Activated naive CD4-positive, alpha-beta T cell treated with anti-CD3 and anti-CD28 coated beads, Interleukin-2, amount 50 U/mL, for 24 hours (primary cell): ENCODE measurements around the gene C17orf107.
A peak's percentile ranks its signal among the peaks of the same experiment; 100 is the strongest.
"Not testable (repeated sequence)": the region's sequence is repeated elsewhere in the genome, so short reads cannot be mapped to it uniquely, and the experiment has no call there.

Source experiments
- H3K27ac Mint-ChIP-seq: one replicate; pipeline ENCODE4 v1.8.0; 2021; ENCODE audit warnings: mild to moderate bottlenecking, mixed read lengths
- H3K27me3 Mint-ChIP-seq: one replicate; pipeline ENCODE4 v1.8.0; 2021; ENCODE audit warnings: mixed read lengths
- H3K36me3 Mint-ChIP-seq: one replicate; pipeline ENCODE4 v1.8.0; 2021; ENCODE audit warnings: mixed read lengths
- H3K4me1 Mint-ChIP-seq: one replicate; pipeline ENCODE4 v1.8.0; 2021; ENCODE audit warnings: mixed read lengths
- H3K4me3 Mint-ChIP-seq: one replicate; pipeline ENCODE4 v1.8.0; 2021; ENCODE audit warnings: mild to moderate bottlenecking, mixed read lengths
- H3K9me3 Mint-ChIP-seq: one replicate; pipeline ENCODE4 v1.8.0; 2021; ENCODE audit warnings: mixed read lengths

C17orf107 gene

GRCh38 chr17:4903051-4903818 is 3.9 kb downstream of the C17orf107 start, which contains the start of gene CHRNE:
Gene CHRNE, minus strand, starts transcription at chr17:4903098. Its CDS starts 35 bp downstream, at chr17:4903063.
- H3K27me3 Mint-ChIP-seq: no peaks in the 10 kb centered on the region
- H3K4me3 Mint-ChIP-seq: peak within 1 kb of the TSS; percentile 69
- peaks cover 31% of the 10 kb centered on the region for H3K4me1 Mint-ChIP-seq
- no peak within 1 kb of the TSS for H3K27ac Mint-ChIP-seq
- no peaks in the 10 kb centered on the region for H3K36me3 Mint-ChIP-seq
- no peaks in the 10 kb centered on the region for H3K9me3 Mint-ChIP-seq

GRCh38 chr17:4906642-4907041 is 7.3 kb downstream of the C17orf107 start:
- not testable (repeated sequence) for H3K9me3 Mint-ChIP-seq, H3K27ac Mint-ChIP-seq, H3K4me3 Mint-ChIP-seq, H3K27me3 Mint-ChIP-seq, H3K36me3 Mint-ChIP-seq
- peaks cover 18% of the 10 kb centered on the region for H3K4me1 Mint-ChIP-seq

- Mint-ChIP-seq H3K27ac (no peak overlapping the region), H3K4me3 (no peak overlapping the region), H3K9me3 (no peaks in the 10 kb centered on the region), H3K4me1 (peaks cover 5% of the 10 kb centered on the region), H3K36me3 (no peaks in the 10 kb centered on the region), H3K27me3 (no peaks in the 10 kb centered on the region)
These were observed 9.0 kb downstream of the C17orf107 start for GRCh38 chr17:4908301-4908700.

- no peak overlapping the region for H3K27ac Mint-ChIP-seq
- H3K36me3 Mint-ChIP-seq: no peaks in the 10 kb centered on the region
- H3K4me3 Mint-ChIP-seq: no peak overlapping the region
- no peaks in the 10 kb centered on the region for H3K4me1 Mint-ChIP-seq
- H3K9me3 Mint-ChIP-seq: no peaks in the 10 kb centered on the region
- H3K27me3 Mint-ChIP-seq: no peaks in the 10 kb centered on the region
These were observed 9.6 kb downstream of the C17orf107 start for GRCh38 chr17:4908711-4909496.

- no peak overlapping the region for H3K27ac Mint-ChIP-seq
- no peak overlapping the region for H3K4me3 Mint-ChIP-seq
- H3K9me3 Mint-ChIP-seq: no peaks in the 10 kb centered on the region
- no peaks in the 10 kb centered on the region for H3K4me1 Mint-ChIP-seq
- no peaks in the 10 kb centered on the region for H3K27me3 Mint-ChIP-seq
- H3K36me3 Mint-ChIP-seq: no peaks in the 10 kb centered on the region
These were observed 14.7 kb downstream of the C17orf107 start for GRCh38 chr17:4913994-4914393.

GRCh38 chr17:4914551-4914950 is 15.2 kb downstream of the C17orf107 start:
- H3K4me3 Mint-ChIP-seq, H3K27me3 Mint-ChIP-seq, H3K9me3 Mint-ChIP-seq, H3K36me3 Mint-ChIP-seq, H3K27ac Mint-ChIP-seq, H3K4me1 Mint-ChIP-seq: not testable (repeated sequence)

GRCh38 chr17:4919511-4920047 is 20.2 kb downstream of the C17orf107 start:
- no peak overlapping the region for H3K27ac Mint-ChIP-seq

GRCh38 chr17:4920351-4921048 is 21.2 kb downstream of the C17orf107 start:
- H3K4me1 Mint-ChIP-seq: no peaks in the 10 kb centered on the region
- H3K27ac Mint-ChIP-seq: no peak overlapping the region
- no peaks in the 10 kb centered on the region for H3K27me3 Mint-ChIP-seq
- no peaks in the 10 kb centered on the region for H3K9me3 Mint-ChIP-seq
- H3K4me3 Mint-ChIP-seq: no peak overlapping the region
- H3K36me3 Mint-ChIP-seq: no peaks in the 10 kb centered on the region

More at GRCh38 chr17:4919511-4920047, 20.2 kb downstream of the C17orf107 start:
- H3K4me3 Mint-ChIP-seq: no peak overlapping the region
- H3K9me3 Mint-ChIP-seq: no peaks in the 10 kb centered on the region
- H3K4me1 Mint-ChIP-seq: no peaks in the 10 kb centered on the region
- no peaks in the 10 kb centered on the region for H3K36me3 Mint-ChIP-seq
- H3K27me3 Mint-ChIP-seq: no peaks in the 10 kb centered on the region

GRCh38 chr17:4921320-4921719 is 22.0 kb downstream of the C17orf107 start:
- Mint-ChIP-seq H3K9me3 (no peaks in the 10 kb centered on the region), H3K36me3 (no peaks in the 10 kb centered on the region), H3K27me3 (no peaks in the 10 kb centered on the region), H3K4me1 (no peaks in the 10 kb centered on the region), H3K27ac (no peak overlapping the region), H3K4me3 (no peak overlapping the region)

GRCh38 chr17:4926577-4927335 is 27.4 kb downstream of the C17orf107 start:
- H3K36me3 Mint-ChIP-seq, H3K27me3 Mint-ChIP-seq, H3K4me3 Mint-ChIP-seq, H3K4me1 Mint-ChIP-seq, H3K27ac Mint-ChIP-seq, H3K9me3 Mint-ChIP-seq: not testable (repeated sequence)

- no peaks in the 10 kb centered on the region for H3K9me3 Mint-ChIP-seq
- H3K27me3 Mint-ChIP-seq: no peaks in the 10 kb centered on the region
- no peaks in the 10 kb centered on the region for H3K36me3 Mint-ChIP-seq
- no peak overlapping the region for H3K4me3 Mint-ChIP-seq
- peak overlapping the region; percentile 37 for H3K27ac Mint-ChIP-seq
- peaks cover 9% of the 10 kb centered on the region for H3K4me1 Mint-ChIP-seq
These were observed 29.5 kb downstream of the C17orf107 start for GRCh38 chr17:4928881-4929280.

- Mint-ChIP-seq H3K4me1 (peaks cover 27% of the 10 kb centered on the region), H3K36me3 (no peaks in the 10 kb centered on the region), H3K4me3 (no peak within 1 kb of the TSS), H3K27ac (no peak within 1 kb of the TSS), H3K9me3 (no peaks in the 10 kb centered on the region), H3K27me3 (no peaks in the 10 kb centered on the region)
These were observed 32.6 kb downstream of the C17orf107 start, which contains the start of gene GP1BA for GRCh38 chr17:4931963-4932362. Gene GP1BA, plus strand, starts transcription at chr17:4932277. Its CDS starts 328 bp downstream, at chr17:4932605.

GRCh38 chr17:4932756-4933155 is 33.4 kb downstream of the C17orf107 start:
- no peaks in the 10 kb centered on the region for H3K36me3 Mint-ChIP-seq
- no peaks in the 10 kb centered on the region for H3K27me3 Mint-ChIP-seq
- H3K4me1 Mint-ChIP-seq: peaks cover 32% of the 10 kb centered on the region
- no peaks in the 10 kb centered on the region for H3K9me3 Mint-ChIP-seq
- no peak overlapping the region for H3K4me3 Mint-ChIP-seq
- no peak overlapping the region for H3K27ac Mint-ChIP-seq

- H3K27me3 Mint-ChIP-seq: no peaks in the 10 kb centered on the region
- no peaks in the 10 kb centered on the region for H3K36me3 Mint-ChIP-seq
- peaks cover 38% of the 10 kb centered on the region for H3K4me1 Mint-ChIP-seq
- H3K4me3 Mint-ChIP-seq: peak overlapping the region; percentile 30
- H3K27ac Mint-ChIP-seq: peak overlapping the region; percentile 80
- H3K9me3 Mint-ChIP-seq: no peaks in the 10 kb centered on the region
These were observed 34.3 kb downstream of the C17orf107 start for GRCh38 chr17:4933646-4934045.
